ENCODE results near the gene MYH14.
"Not testable (repeated sequence)": the region's sequence is repeated elsewhere in the genome, so short reads cannot be mapped to it uniquely, and the experiment has no call there.

DNA sequence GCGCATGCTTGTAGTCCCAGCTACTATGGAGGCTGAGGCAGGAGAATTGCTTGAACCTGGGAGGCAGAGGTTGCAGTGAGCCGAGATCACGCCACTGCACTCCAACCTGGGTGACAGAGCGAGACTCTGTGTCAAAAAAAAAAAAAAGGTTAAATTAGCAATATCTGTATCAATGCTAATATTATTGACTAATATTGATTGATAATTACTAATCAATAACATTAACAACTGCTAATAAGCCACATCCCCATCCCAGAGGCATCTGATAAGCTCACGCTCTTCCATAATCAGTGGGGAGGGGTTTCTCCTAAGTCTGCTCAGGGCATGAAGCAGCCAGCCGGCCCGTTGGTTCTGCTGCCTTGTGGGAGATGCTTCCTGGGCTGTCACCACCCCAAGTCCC lies 24.7 kb downstream of the MYH14 start:
- TF ChIP-seq, protein P1, sequence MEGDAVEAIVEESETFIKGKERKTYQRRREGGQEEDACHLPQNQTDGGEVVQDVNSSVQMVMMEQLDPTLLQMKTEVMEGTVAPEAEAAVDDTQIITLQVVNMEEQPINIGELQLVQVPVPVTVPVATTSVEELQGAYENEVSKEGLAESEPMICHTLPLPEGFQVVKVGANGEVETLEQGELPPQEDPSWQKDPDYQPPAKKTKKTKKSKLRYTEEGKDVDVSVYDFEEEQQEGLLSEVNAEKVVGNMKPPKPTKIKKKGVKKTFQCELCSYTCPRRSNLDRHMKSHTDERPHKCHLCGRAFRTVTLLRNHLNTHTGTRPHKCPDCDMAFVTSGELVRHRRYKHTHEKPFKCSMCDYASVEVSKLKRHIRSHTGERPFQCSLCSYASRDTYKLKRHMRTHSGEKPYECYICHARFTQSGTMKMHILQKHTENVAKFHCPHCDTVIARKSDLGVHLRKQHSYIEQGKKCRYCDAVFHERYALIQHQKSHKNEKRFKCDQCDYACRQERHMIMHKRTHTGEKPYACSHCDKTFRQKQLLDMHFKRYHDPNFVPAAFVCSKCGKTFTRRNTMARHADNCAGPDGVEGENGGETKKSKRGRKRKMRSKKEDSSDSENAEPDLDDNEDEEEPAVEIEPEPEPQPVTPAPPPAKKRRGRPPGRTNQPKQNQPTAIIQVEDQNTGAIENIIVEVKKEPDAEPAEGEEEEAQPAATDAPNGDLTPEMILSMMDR (IDR thresholded peaks at IDR 0.05; ENCODE audit: low read depth, low read length), result not testable (repeated sequence)
- TF ChIP-seq, protein P2, sequence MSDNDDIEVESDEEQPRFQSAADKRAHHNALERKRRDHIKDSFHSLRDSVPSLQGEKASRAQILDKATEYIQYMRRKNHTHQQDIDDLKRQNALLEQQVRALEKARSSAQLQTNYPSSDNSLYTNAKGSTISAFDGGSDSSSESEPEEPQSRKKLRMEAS (IDR thresholded peaks at IDR 0.05; ENCODE audit: low read depth, low read length), result not testable (repeated sequence)
- not testable (repeated sequence) for TF ChIP-seq POLR2A (IDR thresholded peaks at IDR 0.05; ENCODE audit: extremely low read depth, insufficient read length); MYC (IDR thresholded peaks at IDR 0.05; ENCODE audit: low read depth, low read length)
